HG02763 (cell line): ENCODE measurements around the gene PDK3.

Experiments
- ATAC-seq: cut with Tn5 transposase; IDR thresholded peaks from one replicate; pipeline ENCODE4 v1.9.1; 2021; ENCODE audit warnings: mild to moderate bottlenecking, moderate library complexity; ENCODE audit not compliant: unreplicated experiment

The PDK3 gene

GRCh38 chrX:24464836-24465531, at the start of gene PDK3:
Gene PDK3, plus strand, starts transcription at chrX:24465286. Its CDS starts 170 bp downstream, at chrX:24465456.
- peak; percentile 89 for ATAC-seq

- ATAC-seq: no peak
These were observed 49.2 kb upstream of the PDK3 start for GRCh38 chrX:24415921-24416320.

GRCh38 chrX:24423960-24424359, 41.1 kb upstream of the PDK3 start:
- no peak for ATAC-seq

- no peak for ATAC-seq
These were observed 40.1 kb upstream of the PDK3 start for GRCh38 chrX:24424948-24425347.

- ATAC-seq: no peak
These were observed 39.3 kb upstream of the PDK3 start for GRCh38 chrX:24425806-24426205.

GRCh38 chrX:24426340-24426913, 38.7 kb upstream of the PDK3 start:
- ATAC-seq: no peak

GRCh38 chrX:24426921-24427746, 38.0 kb upstream of the PDK3 start:
- no peak for ATAC-seq

- ATAC-seq: no peak
These were observed 37.4 kb upstream of the PDK3 start for GRCh38 chrX:24427747-24428019.

GRCh38 chrX:24428516-24428915, 36.6 kb upstream of the PDK3 start:
- ATAC-seq: no peak

- no peak for ATAC-seq
These were observed 30.0 kb upstream of the PDK3 start for GRCh38 chrX:24435060-24435459.

- no peak for ATAC-seq
These were observed 21.2 kb upstream of the PDK3 start for GRCh38 chrX:24443918-24444317.

- ATAC-seq: no peak
These were observed 20.4 kb upstream of the PDK3 start for GRCh38 chrX:24444645-24445044.

- no peak for ATAC-seq
These were observed 16.3 kb upstream of the PDK3 start for GRCh38 chrX:24448762-24449250.

- no peak for ATAC-seq
These were observed 2.0 kb upstream of the PDK3 start for GRCh38 chrX:24463077-24463476.

GRCh38 chrX:24464498-24464835, 619 bp upstream of the PDK3 start:
- no peak for ATAC-seq

GRCh38 chrX:24465532-24465865, 413 bp downstream of the PDK3 start:
- peak; percentile 13 for ATAC-seq

- ATAC-seq: no peak
These were observed 939 bp downstream of the PDK3 start for GRCh38 chrX:24466025-24466424.

GRCh38 chrX:24468245-24468644, 3.2 kb downstream of the PDK3 start:
- ATAC-seq: no peak

GRCh38 chrX:24471808-24472207, 6.7 kb downstream of the PDK3 start:
- no peak for ATAC-seq

- no peak for ATAC-seq
These were observed 10.4 kb downstream of the PDK3 start for GRCh38 chrX:24475480-24475879.

- no peak for ATAC-seq
These were observed 13.4 kb downstream of the PDK3 start for GRCh38 chrX:24478509-24478908.

- peak; percentile 87 for ATAC-seq
These were observed 14.8 kb downstream of the PDK3 start for GRCh38 chrX:24479924-24480323.
